PC-3 (cell line): ENCODE measurements around the gene COL4A1.

Experiments
- CTCF ChIP-seq: fragments of 300-600 bp; sonication (generic); conservative IDR thresholded peaks from 2 replicates; pipeline ENCODE4 v1.5.1; 2017; ENCODE audit warnings: antibody characterized with exemption, low read depth, mild to moderate bottlenecking, low read length
- EZH2 ChIP-seq: fragments of 300-600 bp; sonication (generic); IDR thresholded peaks from one replicate; pipeline ENCODE4 v1.6.1; 2017; ENCODE audit warnings: antibody characterized with exemption, mild to moderate bottlenecking, low read length; ENCODE audit not compliant: unreplicated experiment

- peak; percentile 49; the same call in 1 of the 2 replicates for TF ChIP-seq CTCF
- TF ChIP-seq EZH2, result no peak
These were observed 45.8 kb upstream of the COL4A1 start for GRCh38 chr13:110352735-110353134.
